HG03460 (cell line): ENCODE data around the gene IFT27.
"Not testable (repeated sequence)": the region's sequence is repeated elsewhere in the genome, so short reads cannot be mapped to it uniquely, and the experiment has no call there.

Experiments used
- ATAC-seq: cut with Tn5 transposase; IDR thresholded peaks from one replicate; pipeline ENCODE4 v1.9.1; 2021; ENCODE audit not compliant: unreplicated experiment

IFT27 gene

DNA sequence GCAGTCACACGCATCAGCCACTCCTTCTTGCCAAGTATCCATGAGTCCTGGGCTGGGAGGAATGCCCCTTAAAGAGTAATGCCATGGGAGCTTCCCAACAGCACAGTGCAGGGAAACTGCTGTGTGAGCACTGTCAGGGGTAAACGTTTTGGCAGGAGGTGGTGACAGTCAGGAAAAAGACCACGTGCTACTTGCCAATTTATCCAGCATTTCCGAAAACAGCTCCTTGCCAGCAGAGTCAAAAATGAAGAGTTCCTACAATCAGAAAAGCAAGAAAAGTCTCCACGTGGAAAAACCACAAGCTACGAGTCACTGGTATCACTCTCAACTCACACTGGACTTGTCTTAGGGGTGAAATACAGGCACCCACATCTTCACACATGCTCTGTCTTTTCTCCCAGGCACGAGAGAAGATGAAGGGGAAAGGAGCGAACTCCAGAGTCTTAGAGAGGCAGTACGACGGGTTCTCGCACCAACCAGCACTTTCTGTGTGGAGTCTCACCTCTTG is 9.9 kb downstream of the IFT27 start:
- ATAC-seq = no peak

DNA sequence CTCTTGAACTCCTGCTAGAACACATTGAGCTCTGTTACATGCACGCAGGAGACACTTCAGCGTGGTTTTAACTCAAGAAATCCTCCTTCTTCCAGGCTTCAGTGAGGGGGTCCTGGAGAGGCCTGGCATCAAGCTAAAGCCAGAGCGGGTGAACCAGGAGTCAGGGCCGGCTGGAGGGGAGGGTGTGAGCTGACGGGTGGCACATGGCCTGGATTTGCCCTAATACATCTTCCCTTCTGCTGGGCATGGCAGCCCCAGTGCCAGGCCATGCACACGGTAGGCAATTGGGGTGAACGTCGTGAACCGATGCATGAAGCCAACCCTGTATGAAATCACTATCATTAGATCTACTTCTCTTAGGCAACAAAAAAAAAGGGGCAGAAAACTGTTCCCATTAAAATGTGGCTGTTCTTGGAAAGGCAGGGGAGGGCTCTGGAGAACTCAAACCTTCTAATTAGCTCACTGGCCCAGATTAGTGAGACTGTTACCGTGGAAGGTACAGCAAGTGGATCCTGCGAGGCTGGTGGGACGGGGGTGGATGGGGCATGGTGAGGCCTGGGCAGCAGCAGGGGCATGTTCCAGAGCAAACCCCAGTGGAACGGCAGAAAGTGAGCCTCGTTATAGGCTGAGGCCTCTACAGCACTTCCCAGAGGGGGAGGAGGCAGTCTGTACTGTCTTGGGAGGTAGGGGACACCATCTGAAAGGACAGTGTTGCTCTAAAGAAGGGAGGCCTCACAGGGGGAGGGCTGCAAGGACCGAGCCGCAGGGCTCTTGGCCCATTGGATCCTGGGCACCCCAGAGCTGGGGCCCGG is 10.6 kb downstream of the IFT27 start:
- ATAC-seq = no peak

DNA sequence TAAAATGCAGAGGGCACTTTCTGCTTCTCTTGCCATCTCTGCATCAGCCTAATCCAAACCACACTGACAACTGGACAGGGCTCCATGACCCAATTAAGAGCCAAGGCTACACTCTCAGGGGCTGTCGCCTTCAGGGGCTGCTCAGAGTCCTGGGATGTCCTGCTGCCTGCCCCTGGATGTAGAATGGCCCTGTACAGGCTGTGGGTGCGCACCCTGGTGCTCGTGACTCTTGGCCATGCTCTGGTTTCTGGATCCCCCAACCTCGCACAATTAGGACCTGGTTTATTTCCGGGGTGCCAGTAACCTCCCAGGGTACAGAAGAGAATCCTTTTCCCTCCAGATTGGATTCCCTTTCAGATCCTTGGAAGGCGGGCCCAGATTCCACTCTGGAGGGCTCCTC is 11.3 kb downstream of the IFT27 start:
- ATAC-seq = no peak

GRCh38 chr22:36764060-36764459 is 11.9 kb downstream of the IFT27 start:
- ATAC-seq = no peak

DNA sequence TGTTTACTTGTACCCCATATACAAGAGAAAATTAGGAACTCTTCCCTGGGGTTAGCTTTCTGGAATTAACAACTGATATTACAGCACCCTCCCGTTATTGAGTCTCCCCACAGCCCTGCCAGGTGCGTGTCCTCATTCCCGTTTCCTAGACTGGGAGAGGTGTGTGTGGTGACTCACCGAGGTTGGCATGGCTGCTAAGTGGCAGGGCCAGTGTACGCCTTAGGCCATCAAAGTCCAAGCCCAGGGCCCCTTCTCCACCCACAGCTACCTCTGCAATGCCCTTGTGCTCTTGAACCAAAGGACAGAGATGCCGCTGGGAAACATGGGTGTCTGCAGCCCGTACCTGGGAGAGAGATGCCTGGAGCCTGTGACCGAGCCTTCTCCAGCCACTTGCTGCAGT is 12.3 kb downstream of the IFT27 start:
- ATAC-seq = no peak

GRCh38 chr22:36762687-36763260 is 13.1 kb downstream of the IFT27 start:
- ATAC-seq = no peak

DNA sequence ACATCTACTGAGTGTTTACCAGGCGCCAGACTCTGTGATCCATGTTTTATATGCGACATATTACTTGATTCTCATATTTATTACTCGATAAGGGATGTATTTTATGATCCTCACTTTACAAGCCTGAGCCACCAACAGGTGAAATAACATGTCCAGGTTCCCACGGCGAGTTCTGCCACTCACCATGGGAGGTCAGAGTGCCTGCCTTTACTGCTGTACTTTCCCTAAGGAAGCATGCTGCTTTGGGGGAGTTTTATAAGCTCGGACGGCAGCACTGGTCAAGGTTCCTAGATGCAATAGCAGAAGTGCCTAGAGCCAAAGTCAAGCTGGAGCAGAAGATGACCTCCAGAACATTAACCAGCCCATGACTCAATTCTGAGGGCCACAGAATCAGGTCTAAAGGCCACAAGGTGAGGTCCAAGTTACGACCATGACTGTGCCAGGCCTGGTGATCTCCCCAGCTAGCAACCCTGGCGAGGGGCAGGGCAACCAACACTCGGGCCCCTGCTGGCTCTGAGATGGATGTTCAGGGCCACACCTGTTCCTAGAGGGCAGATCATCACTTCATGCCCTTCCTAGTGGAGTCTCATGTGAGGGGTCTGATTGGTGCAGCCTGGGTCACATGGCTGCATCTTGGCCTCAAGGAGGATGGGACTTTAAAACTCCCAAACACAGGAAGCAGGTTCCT is 14.2 kb downstream of the IFT27 start:
- no peak for ATAC-seq

GRCh38 chr22:36760786-36761185 is 15.1 kb downstream of the IFT27 start:
- no peak for ATAC-seq

DNA sequence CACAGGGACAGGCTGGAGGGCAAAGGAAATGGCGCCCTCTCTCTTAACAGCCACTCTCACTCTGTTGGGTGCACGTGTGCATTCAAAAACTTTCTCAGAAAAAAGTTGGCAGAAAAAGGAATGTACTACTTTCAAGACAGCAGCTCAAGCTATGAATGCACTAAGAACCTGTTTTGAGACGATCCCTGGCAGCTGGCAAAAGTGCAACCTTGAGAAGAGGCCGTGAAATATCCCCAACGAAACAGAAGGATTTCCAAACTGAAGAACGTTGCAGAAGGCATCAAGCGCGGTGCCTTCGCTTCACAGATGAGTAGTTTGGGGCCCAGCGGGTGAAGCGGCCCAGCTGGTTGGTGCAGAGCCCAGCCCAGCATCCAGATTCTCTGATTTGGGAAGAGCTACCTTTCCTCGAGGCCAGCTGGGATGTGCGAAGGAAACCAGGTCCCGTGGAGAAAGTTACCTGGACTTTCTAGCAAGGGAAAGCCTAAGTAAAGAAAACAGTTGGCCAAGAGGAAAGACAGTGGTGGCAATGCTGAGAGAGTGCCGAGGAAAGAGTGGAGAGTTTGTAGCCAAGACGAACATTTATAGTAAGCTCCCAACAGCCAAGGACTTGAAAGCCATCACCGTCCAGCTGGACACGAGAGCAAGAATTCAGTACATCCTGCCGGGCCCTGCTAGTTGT is 16.3 kb downstream of the IFT27 start:
- ATAC-seq = no peak

DNA sequence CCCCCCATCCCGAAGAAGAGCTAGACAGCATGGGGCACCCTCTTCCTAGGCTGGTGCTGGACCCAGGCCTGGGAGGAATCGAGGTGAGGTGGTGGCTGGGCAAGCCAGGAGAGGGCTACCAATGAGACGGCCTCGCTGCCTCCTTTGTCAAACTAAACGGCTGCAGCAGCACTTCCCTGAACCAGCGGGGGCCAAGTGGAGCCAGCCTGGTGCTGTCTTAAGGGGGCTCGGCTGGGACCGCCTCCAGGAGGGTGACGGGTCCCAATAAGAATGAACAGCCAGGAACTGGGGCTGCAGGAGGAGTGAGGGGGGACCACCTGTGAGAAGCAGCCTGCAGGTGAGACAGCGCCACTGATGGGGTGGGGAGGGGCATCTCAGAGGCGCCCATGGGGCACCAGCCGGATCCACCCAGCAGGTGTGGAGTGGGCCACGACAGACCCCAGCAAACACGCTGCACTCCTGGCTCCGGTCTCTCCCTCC is 17.1 kb downstream of the IFT27 start:
- no peak for ATAC-seq

GRCh38 chr22:36757668-36758211 is 18.2 kb downstream of the IFT27 start:
- ATAC-seq = no peak

- no peak for ATAC-seq
These were observed 18.9 kb downstream of the IFT27 start for GRCh38 chr22:36756746-36757655.

GRCh38 chr22:36756031-36756430 is 19.9 kb downstream of the IFT27 start:
- ATAC-seq = no peak

DNA sequence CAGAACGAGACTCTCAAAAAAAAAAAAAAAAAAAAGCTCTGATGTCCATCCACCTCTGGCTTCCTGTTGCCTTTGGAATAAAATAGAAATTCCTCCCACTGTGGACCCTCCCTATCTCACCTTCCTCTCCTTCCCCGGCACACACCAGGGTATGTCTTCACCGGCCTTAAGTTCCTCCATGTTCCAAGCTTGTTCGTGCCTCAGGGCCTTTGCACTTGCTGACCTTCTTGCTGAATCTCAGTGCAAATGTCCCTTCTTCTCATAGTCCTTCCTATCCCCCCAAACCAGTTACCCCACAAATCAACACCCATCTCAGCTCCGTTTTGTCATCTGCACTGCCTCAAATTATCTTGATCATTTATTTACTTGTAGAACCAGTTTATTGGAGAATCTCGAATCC is 20.6 kb downstream of the IFT27 start:
- ATAC-seq = no peak

- not testable (repeated sequence) for ATAC-seq
These were observed 21.0 kb downstream of the IFT27 start for GRCh38 chr22:36754881-36755280.

DNA sequence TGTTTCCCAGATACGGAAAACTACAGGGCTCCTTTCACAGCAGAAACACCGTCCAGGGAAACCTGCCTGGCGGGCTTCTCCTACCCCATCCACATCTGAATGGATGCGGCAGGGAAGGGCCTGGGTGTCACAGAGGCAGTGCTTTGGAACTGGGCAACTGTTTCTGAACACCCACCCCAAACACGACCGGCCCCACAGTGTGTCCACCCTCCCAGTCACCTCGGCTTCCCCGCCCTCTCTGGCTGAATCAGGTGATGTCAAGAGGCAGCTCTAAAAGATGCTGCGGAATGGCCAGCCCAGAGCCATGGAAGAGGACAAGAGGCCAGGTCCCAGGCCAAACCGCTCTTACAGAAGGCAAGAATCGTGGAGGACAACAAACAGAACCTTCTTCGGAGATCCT is 22.0 kb downstream of the IFT27 start:
- ATAC-seq = no peak

DNA sequence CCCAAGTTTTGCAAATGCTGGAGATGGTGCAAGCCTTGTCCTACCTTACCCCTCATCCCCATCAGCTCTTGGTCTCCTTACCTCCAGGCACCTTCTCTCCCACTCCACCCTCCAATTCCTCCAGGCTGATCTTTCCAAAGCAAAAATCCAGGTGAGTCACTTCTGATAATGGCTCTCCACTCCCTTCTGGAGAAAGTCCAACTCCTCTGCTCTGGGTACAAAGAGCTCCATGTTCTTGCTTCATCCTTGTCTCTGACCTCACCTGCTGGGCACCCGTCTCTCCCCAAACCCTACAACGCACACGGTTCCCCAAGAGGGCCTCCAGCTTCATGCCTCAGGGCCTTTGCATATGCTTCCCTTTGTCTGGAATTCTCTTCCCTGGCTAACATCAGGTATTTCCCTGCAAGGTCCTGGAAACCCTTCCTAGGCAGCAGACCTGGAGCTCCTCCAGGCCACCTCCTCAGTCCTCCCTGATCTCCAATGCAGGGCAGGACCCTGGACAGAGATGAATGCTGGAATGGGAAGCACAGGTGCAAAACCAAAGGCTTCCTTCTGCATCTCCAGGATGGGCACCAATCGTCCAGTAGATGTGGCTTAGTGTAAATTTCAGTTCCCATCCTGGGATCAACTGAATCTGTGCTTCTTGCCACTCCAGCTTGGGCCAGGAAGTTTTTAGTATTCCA is 22.7 kb downstream of the IFT27 start:
- ATAC-seq = no peak

DNA sequence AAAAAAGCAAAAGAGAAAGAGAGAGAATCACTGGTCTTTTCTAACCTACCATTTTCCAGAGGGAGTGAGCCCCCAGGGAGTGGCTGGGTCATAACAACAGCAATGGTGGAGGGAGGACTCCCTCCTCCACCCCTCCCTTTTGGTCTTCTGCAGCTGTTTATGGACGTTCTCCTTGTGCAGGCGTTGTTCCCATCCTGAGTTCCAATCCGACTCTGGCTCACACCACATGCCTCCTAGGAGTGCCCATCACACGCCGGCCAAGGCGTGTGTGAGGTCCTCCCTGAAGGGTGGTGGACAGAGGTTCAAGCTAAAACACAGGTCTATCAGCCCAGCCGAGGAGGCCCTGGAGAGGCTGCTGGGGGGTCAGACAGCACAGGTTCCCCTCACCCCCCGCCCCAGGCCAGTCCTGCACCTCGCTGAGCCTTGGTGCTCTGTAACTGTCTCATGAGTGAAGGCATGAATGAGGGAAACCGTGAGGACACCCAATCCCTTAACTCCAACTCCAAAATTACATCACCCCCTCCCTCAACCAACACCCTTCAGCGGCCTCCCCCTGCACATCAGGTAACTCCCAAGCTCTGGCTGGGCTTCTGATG is 29.4 kb downstream of the IFT27 start:
- no peak for ATAC-seq
